AG20443 (cell line): Measurements from ENCODE around the gene EML5.
"Not testable (repeated sequence)": the region's sequence is repeated elsewhere in the genome, so short reads cannot be mapped to it uniquely, and the experiment has no call there.

Experiments used
- DNase-seq: peaks from one replicate; pipeline ENCODE4 v3.0.0; 2012; ENCODE audit warnings: low spot score, mixed read lengths

Gene EML5

DNA sequence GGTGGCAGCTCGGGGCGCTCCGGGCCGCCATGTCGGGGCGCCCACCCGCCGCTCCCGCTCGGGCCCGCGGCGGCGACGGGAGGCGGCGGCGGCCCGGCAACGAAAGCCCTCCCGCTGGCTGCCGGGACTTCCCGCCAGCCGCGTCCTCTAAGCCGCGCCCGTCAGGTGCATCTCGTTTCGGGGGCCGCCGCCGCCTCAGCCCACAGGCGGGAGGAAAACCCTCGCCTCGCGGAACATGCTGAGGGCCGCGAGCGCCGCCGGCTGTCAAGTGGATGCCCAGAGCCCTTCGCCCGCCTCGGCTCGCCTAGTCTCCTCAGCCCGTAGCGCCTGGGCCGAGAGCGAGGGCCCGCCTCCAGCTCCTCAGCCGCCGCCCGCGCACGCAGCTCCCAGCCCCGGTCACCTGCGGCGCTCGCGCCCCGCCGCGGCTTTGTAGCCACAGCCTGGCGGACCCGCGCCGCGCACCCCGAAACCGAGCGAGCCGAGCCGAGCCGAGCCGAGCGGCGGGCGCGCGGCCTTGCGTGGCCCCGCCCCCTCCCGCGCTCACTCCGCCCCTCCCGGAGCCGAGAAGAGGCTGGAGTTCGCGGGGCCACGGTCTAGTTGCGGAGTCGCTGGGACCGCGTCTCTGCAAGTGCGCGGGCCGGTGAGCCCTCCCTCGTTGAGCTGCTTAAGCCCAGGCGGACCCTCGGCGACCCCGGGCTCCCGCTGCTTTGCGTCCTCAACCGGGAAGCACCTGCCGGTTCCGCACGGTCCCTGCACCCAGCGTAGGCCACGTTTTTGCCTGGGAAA is at the start of gene EML5:
Gene EML5, minus strand, starts transcription at position 481 of the 786 bp plus-strand sequence. Its CDS starts 450 bp downstream, at position 31.
- peak; percentile 87 for DNase-seq

DNA sequence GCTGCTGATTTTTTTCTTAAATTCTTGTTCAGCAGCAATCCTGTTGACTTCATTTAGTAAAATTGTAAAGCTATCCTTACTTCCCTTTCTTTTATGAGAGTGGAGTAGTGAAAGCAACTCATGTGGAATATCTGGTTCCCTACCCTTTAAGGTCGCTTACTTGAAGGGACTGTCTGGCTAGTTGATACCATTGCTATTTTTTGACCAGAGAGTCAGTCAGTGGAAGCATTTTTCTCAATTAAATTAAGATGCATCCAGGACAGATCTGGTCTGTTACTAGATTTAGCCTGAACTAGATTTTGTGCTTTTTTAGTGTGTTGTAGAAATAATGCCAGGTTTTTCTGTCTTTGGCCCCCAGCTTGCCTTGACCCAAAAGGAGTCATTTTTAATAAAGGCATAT is 49.7 kb upstream of the EML5 start:
- no peak for DNase-seq

DNA sequence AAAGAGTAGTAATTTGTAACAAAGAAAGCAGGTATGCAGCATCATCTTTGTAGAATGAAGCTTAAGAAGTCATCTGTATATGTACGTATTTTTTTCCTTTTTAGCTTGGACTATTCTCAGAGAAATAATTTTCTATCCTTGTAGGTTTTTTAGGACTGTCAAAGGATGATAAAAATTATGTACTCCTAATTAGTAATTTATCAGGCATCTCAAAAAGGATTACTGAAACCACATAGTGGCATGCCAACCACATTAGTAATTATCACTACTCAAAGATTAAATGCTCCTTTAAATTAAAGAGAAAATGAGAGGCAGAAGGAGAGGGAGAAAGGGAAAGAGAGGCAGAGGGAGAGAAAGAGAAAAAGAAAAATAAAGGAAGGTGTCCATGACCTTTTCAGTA is 49.0 kb upstream of the EML5 start:
- DNase-seq = no peak

DNA sequence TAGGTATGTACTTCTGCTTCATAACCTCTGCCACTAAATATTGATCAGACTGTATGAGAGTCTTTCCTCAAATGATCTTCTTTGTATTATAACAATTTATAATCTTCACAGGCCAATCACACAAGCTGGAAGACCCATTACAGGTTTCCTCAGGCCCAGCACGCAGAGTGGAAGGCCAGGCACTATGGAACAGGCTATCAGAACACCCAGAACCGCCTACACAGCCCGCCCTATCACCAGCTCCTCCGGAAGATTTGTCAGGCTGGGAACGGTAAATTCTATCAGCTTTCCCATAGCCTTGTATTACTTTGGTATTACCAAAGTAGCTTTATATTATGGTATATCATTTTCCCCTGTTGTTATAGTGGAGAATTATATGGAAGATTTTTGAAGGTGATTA is 48.2 kb upstream of the EML5 start:
- DNase-seq = no peak

DNA sequence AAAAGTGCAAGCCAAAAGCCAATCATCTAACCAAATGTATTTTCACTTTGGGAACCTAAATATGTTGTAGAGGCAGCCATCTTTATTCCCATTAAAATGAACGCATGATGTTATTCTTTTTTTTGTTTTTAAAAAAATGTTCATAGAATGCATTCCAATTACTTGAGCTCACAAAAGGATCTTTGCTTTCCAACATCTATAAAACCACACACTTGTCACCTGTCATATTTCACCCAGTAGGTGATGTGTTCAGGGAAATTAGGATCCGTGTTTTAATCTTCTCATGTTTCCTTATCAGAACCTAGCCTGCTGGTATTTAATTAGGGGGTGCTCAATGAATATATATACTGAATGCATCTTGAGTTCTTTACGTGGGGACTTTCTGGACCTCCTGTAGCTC is 45.3 kb upstream of the EML5 start:
- no peak for DNase-seq

DNA sequence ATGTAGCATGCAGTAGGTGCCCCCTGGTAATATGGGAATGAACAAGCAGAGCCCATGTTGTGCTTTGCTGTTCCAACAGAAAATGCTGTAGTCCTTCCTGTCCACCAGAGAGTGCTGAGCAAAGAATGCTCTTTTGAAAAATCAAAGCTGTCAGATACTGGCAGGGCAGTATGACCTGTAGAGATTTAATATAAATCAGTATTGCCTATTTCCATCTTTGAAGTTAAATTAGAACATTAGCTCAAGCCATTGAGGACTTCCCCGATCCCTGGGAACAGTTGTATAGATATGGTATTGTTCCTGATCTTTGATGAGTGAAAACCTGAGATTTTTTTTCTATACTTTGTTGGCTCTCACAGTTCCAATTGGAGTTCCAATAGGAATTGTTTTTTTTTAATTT is 44.7 kb upstream of the EML5 start:
- no peak for DNase-seq

DNA sequence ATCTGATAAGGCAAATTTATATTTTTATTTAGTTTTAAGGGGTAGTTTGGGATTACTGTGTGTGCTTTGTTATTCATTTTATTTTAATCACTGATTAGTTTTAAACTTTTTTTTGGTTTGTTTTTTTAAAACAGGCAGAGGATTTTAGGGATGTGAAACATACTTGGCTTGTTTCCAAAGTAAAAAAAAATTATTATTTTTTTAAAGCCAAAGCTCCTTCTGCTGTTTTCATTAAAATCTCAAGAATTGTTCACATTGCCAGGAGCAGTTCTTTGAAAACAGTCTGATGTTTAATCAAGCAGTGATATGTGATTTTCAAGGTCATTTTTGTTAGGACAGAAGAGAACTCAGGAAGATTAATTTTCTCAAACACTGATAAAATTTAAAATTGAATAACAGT is 42.9 kb upstream of the EML5 start:
- DNase-seq = no peak

DNA sequence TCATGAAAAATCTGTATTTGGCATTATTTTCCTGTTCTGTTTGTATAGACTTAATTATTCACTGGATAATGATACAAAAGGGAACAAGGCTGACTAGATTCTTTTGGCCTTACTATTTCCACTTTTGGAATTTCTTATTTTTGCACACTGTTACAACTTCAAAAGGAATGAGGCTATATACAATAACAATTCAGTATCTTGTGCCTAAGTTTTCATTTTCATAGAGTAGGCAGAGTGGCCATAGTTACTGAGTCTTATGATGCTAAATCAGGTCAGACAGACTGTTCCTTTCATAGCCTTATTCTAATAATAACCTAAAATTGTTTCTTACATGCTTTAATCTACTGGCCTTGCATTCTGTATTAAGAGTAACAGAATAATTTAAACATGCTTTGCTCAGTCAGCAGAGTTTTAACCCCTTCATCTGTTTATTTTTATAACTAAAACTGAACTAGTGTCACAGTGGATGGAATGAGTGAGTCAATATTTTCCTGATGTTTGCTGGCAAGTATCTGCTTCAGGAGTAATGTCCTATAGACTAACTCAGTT is 42.2 kb upstream of the EML5 start:
- DNase-seq = peak; percentile 20

DNA sequence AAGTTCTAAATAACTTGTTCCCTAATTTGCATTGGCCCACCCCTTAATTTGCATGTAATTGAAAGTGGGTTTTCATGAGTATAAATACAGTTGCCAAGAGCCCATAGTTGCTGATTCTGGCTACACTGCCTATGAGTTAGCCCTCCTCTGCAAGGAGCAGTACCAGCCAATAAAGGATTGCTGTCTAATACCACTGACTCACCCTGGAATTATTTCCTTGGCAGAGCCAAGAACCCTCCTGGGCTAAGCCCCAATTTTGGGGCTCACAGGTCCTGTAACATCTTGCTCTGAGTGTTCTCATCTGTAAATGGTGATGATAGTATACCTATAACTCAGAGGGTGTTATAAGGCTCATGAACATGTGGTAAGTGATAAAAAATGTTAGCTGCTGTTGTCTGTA is 38.5 kb upstream of the EML5 start:
- peak; percentile 67 for DNase-seq

DNA sequence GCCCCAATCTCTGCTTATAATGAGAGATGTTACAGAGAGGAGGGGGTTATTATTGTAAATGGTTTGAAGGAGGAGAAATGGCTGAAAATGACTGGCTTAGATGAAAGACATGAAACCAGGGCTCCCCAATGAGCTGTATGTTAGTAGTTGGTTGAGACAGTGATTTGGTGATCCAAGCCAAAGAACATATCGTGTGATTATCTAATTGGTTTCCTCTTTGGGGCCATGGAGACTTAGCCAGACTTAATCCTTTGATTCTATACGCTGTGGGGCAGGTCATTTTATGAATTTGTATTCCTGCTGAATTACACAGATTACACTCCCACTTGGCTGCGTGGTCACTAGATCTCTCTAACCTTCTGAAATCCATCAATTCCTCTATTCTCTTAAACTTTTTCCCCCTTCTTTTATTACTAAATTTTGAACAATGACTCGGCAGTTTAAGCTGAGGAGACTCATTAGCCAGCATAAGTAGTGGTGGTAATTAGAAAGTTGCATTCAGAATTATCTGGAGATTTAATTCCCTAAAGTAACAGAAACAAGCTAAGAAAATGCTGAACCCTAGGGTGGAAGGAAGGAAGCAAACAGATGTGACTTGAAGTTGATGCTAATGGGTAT is 37.0 kb upstream of the EML5 start:
- no peak for DNase-seq

DNA sequence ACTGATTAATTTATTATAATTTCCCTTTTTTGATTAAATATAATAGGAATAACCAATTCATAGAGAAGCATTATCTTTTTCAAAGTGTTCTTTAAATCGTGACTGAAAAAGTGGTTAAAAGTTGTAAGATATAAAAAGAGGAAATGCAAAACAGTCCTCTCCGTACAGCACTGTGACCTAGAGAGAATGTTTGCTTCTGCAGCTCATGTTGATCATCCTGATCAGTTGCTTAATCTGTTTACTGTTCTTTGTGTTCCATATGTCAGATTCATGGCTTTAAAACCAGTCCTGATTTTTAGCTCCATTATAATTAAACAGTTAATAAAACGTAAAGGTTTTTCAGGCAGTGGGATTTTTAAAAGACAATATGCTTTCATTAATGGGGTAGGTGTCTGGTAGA is 36.4 kb upstream of the EML5 start:
- no peak for DNase-seq

DNA sequence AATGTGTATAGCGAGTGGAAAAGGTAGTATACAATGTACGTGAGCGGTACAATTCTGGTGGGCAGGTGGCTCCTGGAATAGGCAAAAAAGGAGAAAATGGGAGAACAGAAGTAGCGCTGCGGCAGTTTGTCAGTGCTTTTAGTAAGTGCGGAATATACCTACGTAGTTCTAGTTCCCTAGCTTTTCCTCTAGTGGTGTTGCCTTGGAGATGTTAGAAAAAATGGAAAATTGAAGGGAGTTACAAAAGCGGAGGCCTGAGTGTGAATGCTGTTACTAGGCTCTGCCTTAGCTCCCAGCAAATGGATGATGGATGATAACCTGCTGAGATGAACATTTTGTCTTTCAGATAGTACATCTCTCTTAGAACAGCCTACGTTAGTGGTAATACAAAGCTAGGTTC is 32.8 kb upstream of the EML5 start:
- no peak for DNase-seq

DNA sequence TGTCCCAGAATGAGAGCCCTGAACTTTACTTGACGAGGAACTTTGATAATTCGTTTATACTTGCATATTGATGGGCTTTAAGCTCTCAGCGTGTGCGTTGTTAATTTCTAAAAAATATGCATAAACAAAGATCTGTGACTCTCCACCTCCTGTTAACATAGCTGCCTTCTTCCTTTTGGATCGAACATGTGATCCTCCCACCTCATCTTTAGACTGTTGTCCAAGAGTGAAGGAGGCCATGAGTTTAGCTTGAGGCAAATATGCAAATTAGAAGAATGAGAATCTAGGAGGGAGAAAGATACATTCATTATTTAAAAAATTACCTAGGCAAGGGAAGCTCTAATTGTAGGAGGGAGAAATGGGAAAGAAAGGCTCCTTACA is 32.3 kb upstream of the EML5 start:
- peak; percentile 16 for DNase-seq

DNA sequence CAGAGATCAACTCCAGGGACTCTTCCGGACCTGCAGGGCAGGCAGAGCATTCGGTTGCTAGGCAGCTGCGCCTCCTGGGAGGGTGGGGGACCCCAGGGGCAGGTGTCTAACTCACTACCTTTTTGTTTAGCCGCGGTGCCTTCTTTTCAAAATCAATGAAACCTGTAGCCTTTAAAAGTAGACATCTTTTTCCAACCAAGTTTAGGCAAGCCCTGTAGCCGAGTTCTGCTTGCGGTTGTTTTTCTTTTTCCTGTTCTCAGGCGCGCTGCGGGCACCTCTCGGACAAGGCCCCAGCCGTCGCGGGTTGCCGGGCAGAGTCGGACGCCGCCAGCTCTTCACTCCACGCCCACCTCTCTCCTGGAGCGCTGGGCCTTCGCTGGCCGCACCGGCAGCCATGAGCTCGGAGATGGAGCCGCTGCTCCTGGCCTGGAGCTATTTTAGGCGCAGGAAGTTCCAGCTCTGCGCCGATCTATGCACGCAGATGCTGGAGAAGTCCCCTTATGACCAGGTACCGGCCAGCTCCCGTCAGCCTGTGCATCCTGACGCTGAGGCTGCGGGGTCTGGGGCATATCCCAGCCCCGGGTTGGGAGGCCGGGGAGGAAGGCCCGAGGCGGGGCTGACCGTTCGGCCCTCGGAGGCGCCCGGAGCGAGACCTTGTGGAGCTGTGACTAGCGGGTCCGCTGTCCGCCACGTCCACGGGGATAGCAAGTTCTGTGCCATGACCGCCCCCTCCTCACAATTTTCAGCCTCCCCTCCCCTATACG is 31.7 kb upstream of the EML5 start, which contains the start of gene TTC8:
Gene TTC8, plus strand, starts transcription at position 338 of the 764 bp plus-strand sequence. Its CDS starts 57 bp downstream, at position 395.
- peak; percentile 96 for DNase-seq

DNA sequence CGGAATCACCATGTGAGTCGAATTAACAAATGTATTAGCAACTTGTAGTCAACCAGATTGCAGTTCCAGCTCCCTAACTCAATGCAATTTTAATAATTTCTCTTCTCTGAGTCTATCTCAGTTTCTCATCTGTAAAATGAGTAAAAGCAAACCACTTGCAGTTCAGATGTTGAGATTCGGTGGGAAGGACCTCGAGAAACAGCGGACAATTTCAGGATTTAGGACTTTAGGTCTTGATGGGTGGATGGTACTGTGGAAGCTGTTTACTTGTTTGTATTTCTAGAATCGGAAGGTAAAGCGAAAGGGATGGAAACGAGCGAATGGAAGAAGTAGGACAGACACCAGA is 31.2 kb upstream of the EML5 start:
- no peak for DNase-seq

DNA sequence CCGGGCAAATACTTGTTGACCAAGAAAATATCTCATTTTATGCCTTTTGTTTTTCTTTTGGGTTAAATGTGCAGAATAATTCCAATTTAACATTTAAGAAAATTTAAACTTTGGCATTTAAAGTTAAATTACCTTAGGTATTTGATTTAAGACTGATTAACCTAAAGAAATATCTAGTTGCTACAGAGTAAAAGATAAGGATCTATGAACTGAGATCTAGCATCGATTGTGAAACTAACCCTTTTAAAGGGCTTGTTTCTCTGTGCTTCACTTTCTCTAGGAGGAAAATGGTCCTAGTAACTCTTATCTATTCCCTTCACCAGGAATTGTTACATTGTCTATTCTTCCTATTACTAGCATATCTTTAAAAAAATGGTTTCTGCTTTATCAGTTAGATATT is 29.1 kb upstream of the EML5 start:
- no peak for DNase-seq

DNA sequence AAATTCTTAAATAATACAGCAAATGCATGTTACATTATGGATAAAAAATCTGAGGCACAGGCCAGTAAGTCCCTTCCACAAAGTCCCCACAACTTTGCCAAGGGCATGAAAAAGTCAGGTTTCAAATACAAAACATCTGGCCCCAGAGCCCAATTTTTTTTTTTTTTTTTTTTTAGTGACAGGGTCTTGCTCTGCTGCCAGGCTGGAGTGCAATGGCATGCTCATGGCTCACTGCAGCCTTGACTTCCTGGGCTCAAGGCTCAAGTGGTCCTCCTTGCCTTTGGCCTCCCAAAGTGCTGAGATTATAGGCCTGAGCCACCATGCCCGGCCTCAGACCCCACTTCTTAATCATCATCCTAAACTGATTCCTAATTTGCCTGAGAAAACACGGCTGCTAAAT is 28.6 kb upstream of the EML5 start:
- DNase-seq = no peak

DNA sequence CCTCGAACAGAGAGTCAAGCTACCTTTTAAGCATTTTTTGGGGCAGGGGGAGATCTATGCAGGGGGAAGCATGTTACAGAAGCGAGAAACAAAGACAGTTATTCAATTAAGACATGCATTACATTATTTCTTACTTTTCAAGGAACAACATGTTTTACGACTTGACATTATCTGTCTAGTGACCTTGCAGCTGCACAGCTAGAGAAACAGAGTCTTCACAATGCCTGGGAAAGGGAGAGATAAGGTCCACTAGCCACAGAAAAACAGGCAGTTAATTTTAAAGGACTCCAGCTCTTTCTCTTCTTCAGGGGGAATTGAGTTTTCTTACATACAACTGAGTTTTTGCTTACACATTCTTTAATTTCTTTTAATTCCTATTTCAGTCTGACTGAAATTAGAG is 26.9 kb upstream of the EML5 start:
- not testable (repeated sequence) for DNase-seq

DNA sequence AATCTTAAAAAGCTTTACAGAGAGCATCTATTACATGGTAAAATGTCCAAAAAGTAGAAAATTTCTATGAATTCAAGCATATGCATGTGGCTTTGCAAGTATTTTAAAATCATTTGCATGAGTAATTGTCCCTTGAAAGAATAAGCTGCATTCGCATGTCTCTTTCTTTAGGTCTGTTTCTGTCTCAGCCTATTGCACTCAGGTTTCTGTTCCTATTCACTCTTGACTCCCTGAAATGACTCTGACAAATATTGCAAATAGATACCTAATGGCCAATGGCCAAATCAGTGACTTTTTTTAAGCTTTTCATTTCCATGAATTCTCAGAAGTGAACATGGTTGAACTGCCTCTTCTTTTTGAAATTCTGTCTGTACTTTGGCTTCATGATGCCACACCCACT is 25.3 kb upstream of the EML5 start:
- DNase-seq = no peak

DNA sequence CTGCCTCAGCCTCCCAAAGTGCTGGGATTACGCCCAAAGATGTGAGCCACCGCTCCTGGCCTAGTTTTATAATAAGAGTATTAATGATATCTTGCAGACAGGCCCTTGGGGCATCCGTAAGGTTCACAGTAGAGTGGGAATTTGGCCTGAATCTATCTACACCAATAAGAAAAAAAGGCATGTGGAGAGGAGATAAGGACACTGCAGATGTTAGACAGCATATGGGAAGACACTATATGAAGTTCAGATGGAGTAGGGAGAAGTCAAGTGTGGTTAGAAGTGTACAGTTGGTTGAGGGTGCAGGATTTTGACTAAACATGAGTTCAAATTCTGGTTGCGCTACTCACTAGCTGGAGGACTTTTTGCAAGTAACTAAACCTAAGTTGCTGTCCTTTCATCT is 23.2 kb upstream of the EML5 start:
- DNase-seq = no peak

DNA sequence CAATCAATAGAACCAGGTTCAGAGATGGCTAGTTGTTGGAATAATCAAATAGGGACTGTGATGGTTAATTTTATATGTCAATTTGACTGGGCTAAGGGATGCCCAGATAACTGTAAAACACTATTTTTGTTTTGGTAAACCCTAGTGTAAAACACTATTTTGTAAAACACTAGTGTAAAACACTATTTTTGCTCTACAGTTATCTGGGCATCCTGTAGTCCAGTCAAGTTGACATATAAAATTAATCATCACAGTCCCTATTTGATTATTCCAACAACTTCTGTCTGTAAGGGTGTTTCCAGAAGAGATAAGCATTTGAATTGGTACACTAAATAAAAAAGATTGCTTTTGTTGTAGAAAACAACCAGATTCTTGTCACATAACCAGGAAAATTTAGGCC is 15.6 kb upstream of the EML5 start:
- no peak for DNase-seq

DNA sequence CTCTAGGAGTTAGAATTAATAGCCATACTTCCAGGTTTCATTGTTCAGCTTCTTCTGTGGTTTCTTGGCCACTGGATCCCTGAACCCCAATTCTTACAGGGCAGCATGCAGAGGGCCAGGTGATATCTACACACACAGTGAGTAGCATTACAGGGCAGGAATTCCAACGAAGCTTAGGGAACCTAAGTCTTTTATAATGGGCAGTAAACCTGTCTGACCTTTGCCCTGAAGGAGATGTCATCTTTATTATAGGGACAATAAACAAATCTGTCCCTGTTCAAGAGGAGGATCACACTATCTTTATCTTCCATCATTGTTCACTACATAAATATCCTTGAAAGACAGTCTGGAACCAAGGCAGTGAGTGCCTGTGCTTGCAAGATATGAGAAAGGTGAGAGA is 11.7 kb upstream of the EML5 start:
- no peak for DNase-seq

DNA sequence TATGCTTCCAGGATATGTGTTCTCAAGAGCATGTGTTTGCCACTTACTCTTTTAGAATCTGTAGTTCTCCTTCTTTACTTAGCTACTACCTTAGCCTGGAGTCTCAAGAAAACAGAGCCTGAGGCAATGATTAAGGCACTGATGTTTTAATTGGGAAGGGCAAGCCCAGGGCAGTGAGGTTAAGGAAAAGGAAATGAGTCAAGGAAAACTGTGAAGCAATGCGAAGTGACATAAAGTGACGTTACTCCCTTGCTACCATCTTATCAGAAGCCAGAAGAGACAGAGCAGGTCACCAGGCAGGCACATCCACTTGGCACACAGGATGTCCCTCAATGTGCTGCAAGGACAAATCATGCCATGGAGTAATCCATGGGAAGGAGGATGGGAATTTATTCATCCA is 11.3 kb upstream of the EML5 start:
- DNase-seq = no peak
